H9 (cell line): ENCODE data around the gene FUZ. TPM values are rescaled to one million over a fixed set of nuclear protein-coding genes. Genes with fewer than 3 reads are reported as not detected.

Source experiments
- DNase-seq: peaks from one replicate; pipeline ENCODE4 v3.0.0-alpha.2; 2017
- H2AFZ ChIP-seq: one replicate; pipeline ENCODE4 v1.6.1; 2013; ENCODE audit warnings: mild to moderate bottlenecking, low read length, control low read depth, moderate library complexity
- H2AK5ac ChIP-seq: 2 replicates; pipeline ENCODE4 v1.6.1; 2013; ENCODE audit warnings: low read length, control low read depth, mixed read lengths; ENCODE audit not compliant: insufficient read length
- H2BK120ac ChIP-seq: one replicate; pipeline ENCODE4 v1.6.1; 2013; ENCODE audit warnings: low read depth, mild to moderate bottlenecking, low read length, control low read depth, inconsistent platforms; ENCODE audit not compliant: poor library complexity, severe bottlenecking
- H2BK12ac ChIP-seq: 2 replicates; pipeline ENCODE4 v1.6.1; 2013; ENCODE audit warnings: low read length, control low read depth, mixed read lengths, low read depth; ENCODE audit not compliant: insufficient read length
- H2BK15ac ChIP-seq: 2 replicates; pipeline ENCODE4 v1.6.1; 2013; ENCODE audit warnings: low read depth, low read length, control low read depth
- H2BK20ac ChIP-seq: one replicate; pipeline ENCODE4 v1.6.1; 2013; ENCODE audit warnings: low read depth, mild to moderate bottlenecking, low read length, control low read depth, inconsistent platforms; ENCODE audit not compliant: poor library complexity, severe bottlenecking
- H2BK5ac ChIP-seq: 2 replicates; pipeline ENCODE4 v1.6.1; 2013; ENCODE audit warnings: low read length, control low read depth, mixed read lengths; ENCODE audit not compliant: insufficient read length
- H3K14ac ChIP-seq: 2 replicates; pipeline ENCODE4 v1.6.1; 2013; ENCODE audit warnings: low read length, control low read depth; ENCODE audit not compliant: insufficient read depth
- H3K18ac ChIP-seq: 2 replicates; pipeline ENCODE4 v1.6.1; 2013; ENCODE audit warnings: low read depth, mild to moderate bottlenecking, mixed read lengths, low read length, control low read depth; ENCODE audit not compliant: insufficient read length
- H3K23ac ChIP-seq: 2 replicates; pipeline ENCODE4 v1.6.1; 2013; ENCODE audit warnings: low read length, control low read depth, mixed read lengths, low read depth; ENCODE audit not compliant: insufficient read length
- H3K23me2 ChIP-seq: 2 replicates; pipeline ENCODE4 v1.6.1; 2013; ENCODE audit warnings: low read depth, mild to moderate bottlenecking, mixed read lengths, low read length, control low read depth; ENCODE audit not compliant: insufficient read length, poor library complexity, severe bottlenecking
- H3K27ac ChIP-seq: 2 replicates; pipeline ENCODE4 v1.5.1; 2013; ENCODE audit warnings: low read length, control low read depth, mixed read lengths, low read depth; ENCODE audit not compliant: insufficient read length
- H3K27me3 ChIP-seq: 2 replicates; pipeline ENCODE4 v1.6.1; 2013; ENCODE audit warnings: low read length, control low read depth, inconsistent platforms; ENCODE audit not compliant: insufficient read depth
- H3K4ac ChIP-seq: 2 replicates; pipeline ENCODE4 v1.6.1; 2013; ENCODE audit warnings: low read depth, mild to moderate bottlenecking, control low read depth, inconsistent platforms, low read length, moderate library complexity
- H3K4me1 ChIP-seq: 2 replicates; pipeline ENCODE4 v1.6.1; 2013; ENCODE audit warnings: low read length, control low read depth, inconsistent platforms; ENCODE audit not compliant: insufficient read depth
- H3K4me2 ChIP-seq: 2 replicates; pipeline ENCODE4 v1.6.1; 2013; ENCODE audit warnings: low read length, control low read depth, mixed read lengths; ENCODE audit not compliant: insufficient read length, insufficient read depth
- H3K56ac ChIP-seq: 2 replicates; pipeline ENCODE4 v1.6.1; 2013; ENCODE audit warnings: low read depth, mild to moderate bottlenecking, mixed read lengths, low read length, control low read depth; ENCODE audit not compliant: insufficient read length
- H3K79me1 ChIP-seq: 2 replicates; pipeline ENCODE4 v1.6.1; 2013; ENCODE audit warnings: low read depth, mild to moderate bottlenecking, moderate library complexity, low read length, control low read depth, inconsistent platforms; ENCODE audit not compliant: insufficient read depth, poor library complexity, severe bottlenecking
- H3K79me2 ChIP-seq: 2 replicates; pipeline ENCODE4 v1.6.1; 2013; ENCODE audit warnings: low read length, control low read depth, inconsistent platforms; ENCODE audit not compliant: insufficient read depth
- H3K9ac ChIP-seq: 2 replicates; pipeline ENCODE4 v1.6.1; 2013; ENCODE audit warnings: low read length, control low read depth, mixed read lengths; ENCODE audit not compliant: insufficient read length; ENCODE audit errors: extremely low read depth
- H3K9me3 ChIP-seq: one replicate; pipeline ENCODE4 v1.6.1; 2013; ENCODE audit warnings: low read depth, low read length, inconsistent platforms; ENCODE audit not compliant: control insufficient read depth
- H3T11ph ChIP-seq: one replicate; pipeline ENCODE4 v1.6.1; 2013; ENCODE audit warnings: mild to moderate bottlenecking, low read length, control low read depth, inconsistent platforms
- H4K20me1 ChIP-seq: one replicate; pipeline ENCODE4 v1.6.1; 2013; ENCODE audit not compliant: control insufficient read depth, insufficient read length, insufficient read depth
- H4K5ac ChIP-seq: 2 replicates; pipeline ENCODE4 v1.6.1; 2013; ENCODE audit warnings: low read depth, mild to moderate bottlenecking, mixed read lengths, low read length, control low read depth; ENCODE audit not compliant: insufficient read length
- H4K8ac ChIP-seq: replicated peaks from 2 replicates; pipeline ENCODE4 v1.6.1; 2013; ENCODE audit warnings: low read length, control low read depth, mixed read lengths, low read depth; ENCODE audit not compliant: insufficient read length
- H4K91ac ChIP-seq: 2 replicates; pipeline ENCODE4 v1.6.1; 2013; ENCODE audit warnings: low read depth, mild to moderate bottlenecking, moderate library complexity, mixed read lengths, low read length, control low read depth; ENCODE audit not compliant: insufficient read length
- H3K27ac Mint-ChIP-seq, 3 experiments: 2 replicates in 2 of 3; 3 replicates in 1 of 3; pipeline ENCODE4 v1.8.0; 2020 to 2021; ENCODE audit warnings: mixed read lengths in 3 of 3, mild to moderate bottlenecking in 1 of 3, moderate library complexity in 1 of 3
- H3K27me3 Mint-ChIP-seq: 2 replicates; pipeline ENCODE4 v1.8.0; 2021; ENCODE audit warnings: low read depth, mild to moderate bottlenecking, moderate library complexity, mixed read lengths
- H3K36me3 Mint-ChIP-seq, 3 experiments: 2 replicates in 2 of 3; 3 replicates in 1 of 3; pipeline ENCODE4 v1.8.0; 2020 to 2021; ENCODE audit warnings: low read depth in 3 of 3, mixed read lengths in 3 of 3; ENCODE audit not compliant: insufficient read depth in 1 of 3
- H3K4me1 Mint-ChIP-seq, 2 experiments: 2 replicates each; pipeline ENCODE4 v1.8.0; 2020; ENCODE audit warnings: mixed read lengths in 2 of 2
- H3K4me3 Mint-ChIP-seq, 2 experiments: 2 replicates in 1 of 2; 3 replicates in 1 of 2; pipeline ENCODE4 v1.8.0; 2020 to 2021; ENCODE audit warnings: mild to moderate bottlenecking in 2 of 2, mixed read lengths in 2 of 2, moderate library complexity in 1 of 2
- H3K9me3 Mint-ChIP-seq, 2 experiments: 2 replicates in 1 of 2; 3 replicates in 1 of 2; pipeline ENCODE4 v1.8.0; 2020; ENCODE audit warnings: mild to moderate bottlenecking in 2 of 2, mixed read lengths in 2 of 2, moderate library complexity in 1 of 2
- CTCF ChIP-seq: fragments of 200-600 bp; sonication (generic); conservative IDR thresholded peaks from 3 replicates; pipeline ENCODE4 v1.8.0; 2021; ENCODE audit warnings: antibody characterized with exemption, mild to moderate bottlenecking
- WGBS: extraction: QIAGEN DNeasy Blood & Tissue Kit; methylation state at CpG from one replicate; pipeline ENCODE4 v1.1.7; 2013; ENCODE audit warnings: missing lambda C conversion rate, low lambda C conversion rate, mixed read lengths; ENCODE audit not compliant: insufficient read length; ENCODE audit errors: extremely low coverage; 5-methylcytosine and 5-hydroxymethylcytosine counted together
- total RNA-seq: library from RNA; stranded (reverse); gene quantifications from 2 replicates; pipeline ENCODE4 v1.2.1, GENCODE V29; 2021

Gene FUZ
- total RNA-seq, 1 experiment from 2014 or later, result 25.1 TPM

- H3K56ac ChIP-seq, result no peak overlapping the region
- no peaks in the 10 kb centered on the region for H3K23me2 ChIP-seq
- H4K5ac ChIP-seq, result no peak overlapping the region
- H2AK5ac ChIP-seq, result no peak overlapping the region
- H3K4me3 Mint-ChIP-seq, result no peak overlapping the region
- H2BK12ac ChIP-seq, result no peak overlapping the region
- no peak overlapping the region for H3K18ac ChIP-seq
- no peaks in the 10 kb centered on the region for H3K9me3 ChIP-seq
- no peak overlapping the region for H2AFZ ChIP-seq
- no peak overlapping the region for H4K8ac ChIP-seq
- H3K9ac ChIP-seq, result no peak overlapping the region
- H3K4me1 ChIP-seq, result no peaks in the 10 kb centered on the region
- H4K91ac ChIP-seq, result peak overlapping the region; percentile 26
- no peak overlapping the region for H3K27ac ChIP-seq
- H3K23ac ChIP-seq, result no peak overlapping the region
- no peak overlapping the region for H3K4me2 ChIP-seq
- no CpG with 5 or more reads among the region's 8 CpGs for WGBS
- H4K20me1 ChIP-seq, result no peaks in the 10 kb centered on the region
- no peak overlapping the region for H2BK120ac ChIP-seq
- DNase-seq, result no peak
- H3K27me3 Mint-ChIP-seq, result no peaks in the 10 kb centered on the region
- H3K14ac ChIP-seq, result no peak overlapping the region
- no peak for TF ChIP-seq CTCF
- peak overlapping the region; percentile 61 to 84 (median 65); a peak in 4 of 7 replicates for H3K27ac Mint-ChIP-seq
- H3K79me1 ChIP-seq, result peaks cover 9% of the 10 kb centered on the region
- H3K4ac ChIP-seq, result no peak overlapping the region
- H3K27me3 ChIP-seq, result no peaks in the 10 kb centered on the region
- H2BK15ac ChIP-seq, result no peak overlapping the region
- H3K9me3 Mint-ChIP-seq, result no peaks in the 10 kb centered on the region
- H3K4me1 Mint-ChIP-seq, result peaks cover 3% of the 10 kb centered on the region in 2 experiments; a peak in 2 of 4 replicates
- peaks cover 6% of the 10 kb centered on the region; the same call in 1 of the 2 replicates for H3K79me2 ChIP-seq
- no peak overlapping the region for H2BK5ac ChIP-seq
- no peak overlapping the region for H2BK20ac ChIP-seq
- no peak overlapping the region for H3T11ph ChIP-seq
- peaks cover 2 to 17% (median 13%) of the 10 kb centered on the region in 3 experiments for H3K36me3 Mint-ChIP-seq
Observed at GRCh38 chr19:49773663-49774350, 39.3 kb downstream of the FUZ start.
